Measurements from ENCODE around the gene MSLN.

DNA sequence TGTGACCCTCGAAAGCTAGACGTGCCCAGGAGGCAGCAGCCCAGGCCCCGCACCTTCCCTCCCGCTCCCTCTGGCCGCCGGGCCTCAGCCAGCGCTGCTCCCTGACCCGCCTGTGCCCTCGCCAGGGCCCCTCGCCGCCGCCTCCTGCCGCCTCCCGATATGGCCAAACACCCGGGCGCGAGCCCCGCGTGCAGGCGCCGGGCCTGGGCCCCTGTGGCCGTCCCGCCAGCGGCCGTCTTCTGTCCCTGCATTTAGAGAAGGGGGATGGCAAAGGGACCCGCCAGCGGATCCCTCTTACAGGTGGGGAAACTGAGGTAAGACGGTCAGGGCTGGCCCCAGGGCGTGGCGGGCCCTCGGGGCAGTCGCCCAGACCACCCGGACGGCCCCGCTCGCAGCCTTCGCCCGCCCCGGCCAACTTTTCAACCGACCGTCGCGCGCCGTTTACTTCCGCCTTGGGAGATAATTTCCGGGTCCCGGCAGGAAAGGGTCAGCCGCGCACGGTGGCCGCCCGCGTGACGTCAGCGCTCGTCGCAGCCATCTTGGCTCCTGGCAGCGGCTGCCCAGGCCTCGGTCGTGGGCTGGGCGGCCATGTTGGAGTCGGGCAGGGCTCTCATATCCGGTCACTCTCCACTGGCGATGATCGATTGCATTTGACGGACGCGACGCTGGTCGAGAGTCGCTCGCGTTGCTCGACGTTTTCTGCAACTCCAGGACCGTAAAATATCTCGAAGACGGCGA lies 47.0 kb downstream of the MSLN start:
- TF ChIP-seq, protein P1, sequence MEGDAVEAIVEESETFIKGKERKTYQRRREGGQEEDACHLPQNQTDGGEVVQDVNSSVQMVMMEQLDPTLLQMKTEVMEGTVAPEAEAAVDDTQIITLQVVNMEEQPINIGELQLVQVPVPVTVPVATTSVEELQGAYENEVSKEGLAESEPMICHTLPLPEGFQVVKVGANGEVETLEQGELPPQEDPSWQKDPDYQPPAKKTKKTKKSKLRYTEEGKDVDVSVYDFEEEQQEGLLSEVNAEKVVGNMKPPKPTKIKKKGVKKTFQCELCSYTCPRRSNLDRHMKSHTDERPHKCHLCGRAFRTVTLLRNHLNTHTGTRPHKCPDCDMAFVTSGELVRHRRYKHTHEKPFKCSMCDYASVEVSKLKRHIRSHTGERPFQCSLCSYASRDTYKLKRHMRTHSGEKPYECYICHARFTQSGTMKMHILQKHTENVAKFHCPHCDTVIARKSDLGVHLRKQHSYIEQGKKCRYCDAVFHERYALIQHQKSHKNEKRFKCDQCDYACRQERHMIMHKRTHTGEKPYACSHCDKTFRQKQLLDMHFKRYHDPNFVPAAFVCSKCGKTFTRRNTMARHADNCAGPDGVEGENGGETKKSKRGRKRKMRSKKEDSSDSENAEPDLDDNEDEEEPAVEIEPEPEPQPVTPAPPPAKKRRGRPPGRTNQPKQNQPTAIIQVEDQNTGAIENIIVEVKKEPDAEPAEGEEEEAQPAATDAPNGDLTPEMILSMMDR (IDR thresholded peaks at IDR 0.05; ENCODE audit: borderline replicate concordance, extremely low read depth, low read length, poor library complexity, severe bottlenecking) = no peak
- TF ChIP-seq EZH2 (IDR thresholded peaks at IDR 0.05; ENCODE audit: borderline replicate concordance, low read depth, low read length, severe bottlenecking) = no peak
